Endodermal cell (in vitro differentiated cells): ENCODE data around the gene TNFRSF4. TPM values are rescaled to one million over a fixed set of nuclear protein-coding genes. Genes with fewer than 3 reads are reported as not detected.

Source experiments
- DNase-seq: peaks from one replicate; pipeline ENCODE4 v3.0.0-alpha.2; 2017
- H3K27ac ChIP-seq: 2 replicates; pipeline ENCODE4 v1.5.1; 2013; ENCODE audit warnings: mild to moderate bottlenecking, low read depth, low read length, moderate library complexity
- H3K27me3 ChIP-seq: 2 replicates; pipeline ENCODE4 v1.6.1; 2013; ENCODE audit warnings: mild to moderate bottlenecking, low read length, moderate library complexity; ENCODE audit not compliant: insufficient read depth, control insufficient read depth, poor library complexity, severe bottlenecking
- H3K36me3 ChIP-seq: 2 replicates; pipeline ENCODE4 v1.7.0; 2013; ENCODE audit warnings: mild to moderate bottlenecking, low read length, moderate library complexity; ENCODE audit not compliant: control insufficient read depth, insufficient read depth
- H3K4me1 ChIP-seq: one replicate; pipeline ENCODE4 v1.7.0; 2013; ENCODE audit warnings: low read length; ENCODE audit not compliant: control insufficient read depth, insufficient read depth
- H3K4me3 ChIP-seq: 2 replicates; pipeline ENCODE4 v1.5.1; 2013; ENCODE audit warnings: mild to moderate bottlenecking, low read length, moderate library complexity
- H3K9ac ChIP-seq: 2 replicates; pipeline ENCODE4 v1.6.1; 2013; ENCODE audit warnings: mild to moderate bottlenecking, low read length, moderate library complexity; ENCODE audit not compliant: poor library complexity, severe bottlenecking; ENCODE audit errors: extremely low read depth
- H3K9me3 ChIP-seq: 2 replicates; pipeline ENCODE4 v1.6.1; 2013; ENCODE audit warnings: mild to moderate bottlenecking, low read length, moderate library complexity; ENCODE audit not compliant: control insufficient read depth
- H3K27ac Mint-ChIP-seq: 2 replicates; pipeline ENCODE4 v1.8.0; 2020; ENCODE audit warnings: mixed read lengths
- H3K27me3 Mint-ChIP-seq: 2 replicates; pipeline ENCODE4 v1.8.0; 2021; ENCODE audit warnings: mild to moderate bottlenecking, mixed read lengths; ENCODE audit not compliant: insufficient read depth
- H3K36me3 Mint-ChIP-seq: 2 replicates; pipeline ENCODE4 v1.8.0; 2020; ENCODE audit warnings: low read depth, mixed read lengths
- H3K4me1 Mint-ChIP-seq: 2 replicates; pipeline ENCODE4 v1.8.0; 2020; ENCODE audit warnings: mixed read lengths
- H3K4me3 Mint-ChIP-seq: 2 replicates; pipeline ENCODE4 v1.8.0; 2020; ENCODE audit warnings: mild to moderate bottlenecking, moderate library complexity, mixed read lengths
- H3K9me3 Mint-ChIP-seq: 2 replicates; pipeline ENCODE4 v1.8.0; 2020; ENCODE audit warnings: mild to moderate bottlenecking, mixed read lengths
- CTCF ChIP-seq: fragments of 200-600 bp; sonication (generic); conservative IDR thresholded peaks from 2 replicates; pipeline ENCODE4 v1.5.0; 2021; ENCODE audit warnings: antibody characterized with exemption, mild to moderate bottlenecking
- WGBS, 2 experiments: methylation state at CpG; one replicate each; pipeline versions ENCODE4 v1.1.5 to v1.1.7; 2013; ENCODE audit warnings: missing lambda C conversion rate in 2 of 2, mixed read lengths in 1 of 2; ENCODE audit not compliant: insufficient coverage in 1 of 2, insufficient read length in 1 of 2; 5-methylcytosine and 5-hydroxymethylcytosine counted together
- total RNA-seq, 2 donors: library from RNA; stranded (reverse); fragmentation: NEBNext Ultra II Directional in 1 of 2; extraction: Animal tissue kit (Norgen Biotek cat#: 25700) in 1 of 2; gene quantifications; 2 replicates in 1 of 2; 3 replicates in 1 of 2; pipeline ENCODE4 v1.2.1, GENCODE V29; 2021

TNFRSF4 gene
- total RNA-seq, 2 donors from 2014 or later: 0.20 TPM; not detected in 1

GRCh38 chr1:1183221-1183747 lies 30.7 kb downstream of the TNFRSF4 start:
- peaks cover 4% of the 10 kb centered on the region for H3K27me3 Mint-ChIP-seq
- no peaks in the 10 kb centered on the region for H3K4me1 Mint-ChIP-seq
- Histone ChIP-seq H3K4me3 (no peak overlapping the region), H3K27ac (no peak overlapping the region), H3K36me3 (no peaks in the 10 kb centered on the region), H3K27me3 (no peaks in the 10 kb centered on the region), H3K9ac (no peak overlapping the region), H3K9me3 (no peaks in the 10 kb centered on the region), H3K4me1 (no peaks in the 10 kb centered on the region)
- WGBS, 2 experiments: 93% methylated on average over 12 to 21 of the region's 21 CpGs
- no peak for TF ChIP-seq CTCF
- no peak overlapping the region for H3K4me3 Mint-ChIP-seq
- H3K27ac Mint-ChIP-seq: no peak overlapping the region
- peak; percentile 44 for DNase-seq
- no peaks in the 10 kb centered on the region for H3K36me3 Mint-ChIP-seq
- peaks cover 3% of the 10 kb centered on the region for H3K9me3 Mint-ChIP-seq

GRCh38 chr1:1182491-1183220 lies 31.3 kb downstream of the TNFRSF4 start:
- WGBS, 2 experiments: 91 to 92% methylated on average over 18 to 39 of the region's 39 CpGs
- no peaks in the 10 kb centered on the region for H3K9me3 ChIP-seq
- no peaks in the 10 kb centered on the region for H3K4me1 ChIP-seq
- Mint-ChIP-seq H3K27me3 (no peaks in the 10 kb centered on the region), H3K27ac (no peak overlapping the region), H3K36me3 (no peaks in the 10 kb centered on the region), H3K9me3 (no peaks in the 10 kb centered on the region), H3K4me1 (no peaks in the 10 kb centered on the region), H3K4me3 (no peak overlapping the region)
- peak; percentile 59 for DNase-seq
- no peaks in the 10 kb centered on the region for H3K27me3 ChIP-seq
- H3K4me3 ChIP-seq: no peak overlapping the region
- TF ChIP-seq CTCF: no peak
- no peak overlapping the region for H3K9ac ChIP-seq
- peak overlapping the region; percentile 22 for H3K27ac ChIP-seq
- no peaks in the 10 kb centered on the region for H3K36me3 ChIP-seq

- WGBS, 2 experiments: 86 to 92% methylated on average over 13 to 21 of the region's 21 CpGs
- no peak overlapping the region for H3K4me3 Mint-ChIP-seq
- H3K27me3 Mint-ChIP-seq: no peaks in the 10 kb centered on the region
- no peaks in the 10 kb centered on the region for H3K4me1 Mint-ChIP-seq
- no peaks in the 10 kb centered on the region for H3K9me3 Mint-ChIP-seq
- Histone ChIP-seq H3K9me3 (no peaks in the 10 kb centered on the region), H3K36me3 (no peaks in the 10 kb centered on the region), H3K27ac (peak overlapping the region; percentile 22), H3K4me1 (no peaks in the 10 kb centered on the region), H3K27me3 (peaks cover under 1% of the 10 kb centered on the region), H3K9ac (no peak overlapping the region), H3K4me3 (no peak overlapping the region)
- no peak overlapping the region for H3K27ac Mint-ChIP-seq
- peak; percentile 46 for DNase-seq
- H3K36me3 Mint-ChIP-seq: no peaks in the 10 kb centered on the region
- no peak for TF ChIP-seq CTCF
Measured at GRCh38 chr1:1181938-1182410, 32.0 kb downstream of the TNFRSF4 start.
